Renal cortex interstitium (tissue), 11 donors: ENCODE measurements around the gene ST13. TPM values are rescaled to one million over a fixed set of nuclear protein-coding genes. Genes with fewer than 3 reads are reported as not detected.
"Not testable (repeated sequence)": the region's sequence is repeated elsewhere in the genome, so short reads cannot be mapped to it uniquely, and the experiment has no call there.

Experiments used
- DNase-seq, 11 donors: peaks; one replicate each; pipeline ENCODE4 v3.0.0-alpha.2; 2013; ENCODE audit warnings: low read depth in 9 of 11, low spot score in 4 of 11; ENCODE audit errors: extremely low read depth in 1 of 11
- polyA plus RNA-seq, 3 donors: library from polyadenylated mRNA; unstranded; fragments of 120-200 nt; gene quantifications; one replicate each; pipeline ENCODE4 v1.2.1, GENCODE V29; 2013; ENCODE audit not compliant: insufficient read length in 3 of 3

Gene ST13
- polyA plus RNA-seq, 3 donors, result 616 to 727 (median 645) TPM

- no peak for DNase-seq
Observed at GRCh38 chr22:40806711-40807110, 49.7 kb downstream of the ST13 start.

DNA sequence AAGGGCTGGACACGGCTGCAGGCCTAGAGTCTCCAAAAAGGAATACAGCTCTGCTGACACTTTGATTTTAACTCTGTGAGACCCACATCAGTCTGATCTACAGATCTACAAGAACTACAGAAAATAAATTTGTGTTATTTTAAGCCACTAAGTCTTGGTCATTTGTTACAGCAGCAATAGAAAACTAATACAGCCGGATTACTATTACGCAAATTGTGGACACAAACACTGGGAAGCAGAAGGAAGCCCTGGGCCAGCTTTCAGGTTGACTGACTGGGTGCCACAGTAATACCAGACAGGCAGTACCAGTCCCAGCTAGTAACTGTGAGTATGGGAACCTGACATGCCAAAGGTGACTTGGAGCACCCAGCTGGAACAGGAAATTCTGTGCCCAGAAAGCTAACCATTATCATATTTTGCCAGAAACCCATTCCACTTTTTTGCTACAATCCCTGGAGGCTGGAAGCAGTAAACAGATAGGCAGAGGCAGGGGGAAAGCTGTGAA is 50.7 kb downstream of the ST13 start:
- DNase-seq, result no peak

- DNase-seq, result no peak
Observed at GRCh38 chr22:40805239-40805638, 51.2 kb downstream of the ST13 start.

DNA sequence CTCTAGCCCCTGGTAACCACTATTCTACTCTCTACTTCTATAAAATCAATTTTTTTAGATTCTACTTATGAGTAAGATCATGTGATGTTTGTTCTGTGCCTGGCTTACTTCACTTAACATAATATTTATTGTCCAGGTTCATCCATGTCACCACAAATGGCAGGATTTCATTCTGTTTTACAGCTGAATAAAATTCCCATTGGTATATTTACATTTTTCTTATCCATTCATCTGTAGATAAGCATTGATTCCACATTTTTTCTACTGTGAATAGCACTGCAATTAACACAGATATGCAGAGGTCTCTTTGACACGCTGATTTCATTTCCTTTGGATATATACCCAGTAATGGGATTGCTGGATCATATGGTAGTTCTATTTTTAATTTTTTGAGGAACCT is 53.1 kb downstream of the ST13 start:
- DNase-seq, result no peak

GRCh38 chr22:40799008-40799407 is 57.4 kb downstream of the ST13 start:
- DNase-seq, result no peak

DNA sequence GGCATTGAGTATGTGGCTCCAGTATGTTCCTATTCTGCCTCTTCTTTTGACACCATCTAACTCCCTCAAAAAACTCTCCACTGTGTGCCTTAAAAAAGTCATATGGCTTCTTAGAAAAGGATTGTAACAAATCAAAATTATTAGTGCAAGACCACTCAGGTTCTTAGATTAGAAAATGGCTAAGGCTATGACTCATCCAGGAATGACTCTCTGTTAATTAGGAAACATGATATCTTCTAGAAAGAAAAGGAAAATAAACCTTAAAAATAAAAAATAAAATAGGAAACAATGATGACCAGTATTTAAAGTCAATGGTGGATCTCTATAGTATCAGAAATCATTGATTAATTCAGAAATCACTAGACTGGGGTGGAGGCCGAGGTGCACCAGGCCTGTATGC is 59.0 kb downstream of the ST13 start:
- no peak for DNase-seq

GRCh38 chr22:40792451-40792850 is 64.0 kb downstream of the ST13 start:
- no peak for DNase-seq

- DNase-seq, result no peak
Observed at GRCh38 chr22:40791241-40791640, 65.2 kb downstream of the ST13 start.

- DNase-seq, result no peak
Observed at GRCh38 chr22:40789131-40789530, 67.3 kb downstream of the ST13 start.

DNA sequence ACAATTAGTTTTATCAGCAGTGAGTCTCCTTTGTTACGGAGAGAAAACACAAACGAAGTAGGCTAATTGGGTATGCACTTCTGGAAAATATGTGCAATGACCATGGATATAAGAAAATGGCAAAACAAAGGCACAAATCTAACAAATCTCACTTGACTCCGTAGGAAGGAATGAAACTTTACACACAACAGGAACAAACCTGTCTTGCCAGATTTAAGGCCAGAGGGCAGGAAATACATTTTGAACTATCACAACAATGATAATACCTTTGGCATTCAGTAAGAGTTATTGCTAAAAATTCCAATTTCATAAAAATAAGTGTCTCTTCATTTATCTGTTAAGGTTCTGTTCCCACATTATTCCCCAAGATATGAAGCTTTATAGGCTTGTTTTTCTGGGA is 73.9 kb downstream of the ST13 start:
- DNase-seq, result no peak

DNA sequence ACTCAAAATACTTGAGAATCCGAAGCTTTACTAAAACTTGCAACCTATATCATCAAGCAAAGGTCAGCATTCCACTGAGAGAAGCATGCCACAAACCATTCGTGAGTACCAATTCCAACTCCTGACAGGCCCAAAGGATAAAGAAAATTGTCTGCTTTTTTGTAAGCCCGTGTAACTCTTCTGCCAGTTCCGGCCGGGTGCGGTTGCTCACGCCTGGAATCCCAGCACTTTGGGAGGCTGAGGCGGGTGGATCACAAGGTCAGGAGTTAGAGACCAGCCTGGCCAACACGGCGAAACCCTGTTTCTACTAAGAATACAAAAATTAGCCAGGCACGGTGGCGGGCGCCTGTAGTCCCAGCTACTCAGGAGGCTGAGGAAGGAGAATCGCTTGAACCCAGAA is 74.7 kb downstream of the ST13 start:
- DNase-seq, result not testable (repeated sequence)

Other genes with a start within 250 kb of the ST13 start
- 10 to 100 TPM; 19.2 to 29.6 (median 25.9) TPM for gene MRTFA, start 219.9 kb downstream of the ST13 start, polyA plus RNA-seq
- gene MCHR1, start 177.2 kb downstream of the ST13 start, polyA plus RNA-seq, result under 1 TPM; 0.26 to 0.47 (median 0.28) TPM
- gene SLC25A17, start 37.3 kb downstream of the ST13 start, polyA plus RNA-seq, result 10 to 100 TPM; 34.3 to 42.1 (median 34.7) TPM
- 10 to 100 TPM; 17.6 to 29.1 (median 20.3) TPM for gene XPNPEP3, start 509 bp upstream of the ST13 start, polyA plus RNA-seq
- gene DNAJB7, start 5.5 kb upstream of the ST13 start, polyA plus RNA-seq, result 1 to 10 TPM in 1 of 3 donors, under 1 TPM in 2; 0.29 to 1.0 (median 0.31) TPM
- gene RBX1, start 94.7 kb upstream of the ST13 start, polyA plus RNA-seq, result 10 to 100 TPM; 62.6 to 76.6 (median 75.4) TPM
- gene EP300, start 236.0 kb upstream of the ST13 start, polyA plus RNA-seq, result 10 to 100 TPM; 64.8 to 79.5 (median 67.3) TPM